Islet of Langerhans (tissue), 1 donor: ENCODE measurements around the gene PHC3.
"Not testable (repeated sequence)": the region's sequence is repeated elsewhere in the genome, so short reads cannot be mapped to it uniquely, and the experiment has no call there.

Experiments used
- FAIRE-seq: peaks from one replicate; lab custom pipeline; 2011; peaks lifted over from hg19 to GRCh38; lab: Jason Lieb, UNC

Gene PHC3

DNA sequence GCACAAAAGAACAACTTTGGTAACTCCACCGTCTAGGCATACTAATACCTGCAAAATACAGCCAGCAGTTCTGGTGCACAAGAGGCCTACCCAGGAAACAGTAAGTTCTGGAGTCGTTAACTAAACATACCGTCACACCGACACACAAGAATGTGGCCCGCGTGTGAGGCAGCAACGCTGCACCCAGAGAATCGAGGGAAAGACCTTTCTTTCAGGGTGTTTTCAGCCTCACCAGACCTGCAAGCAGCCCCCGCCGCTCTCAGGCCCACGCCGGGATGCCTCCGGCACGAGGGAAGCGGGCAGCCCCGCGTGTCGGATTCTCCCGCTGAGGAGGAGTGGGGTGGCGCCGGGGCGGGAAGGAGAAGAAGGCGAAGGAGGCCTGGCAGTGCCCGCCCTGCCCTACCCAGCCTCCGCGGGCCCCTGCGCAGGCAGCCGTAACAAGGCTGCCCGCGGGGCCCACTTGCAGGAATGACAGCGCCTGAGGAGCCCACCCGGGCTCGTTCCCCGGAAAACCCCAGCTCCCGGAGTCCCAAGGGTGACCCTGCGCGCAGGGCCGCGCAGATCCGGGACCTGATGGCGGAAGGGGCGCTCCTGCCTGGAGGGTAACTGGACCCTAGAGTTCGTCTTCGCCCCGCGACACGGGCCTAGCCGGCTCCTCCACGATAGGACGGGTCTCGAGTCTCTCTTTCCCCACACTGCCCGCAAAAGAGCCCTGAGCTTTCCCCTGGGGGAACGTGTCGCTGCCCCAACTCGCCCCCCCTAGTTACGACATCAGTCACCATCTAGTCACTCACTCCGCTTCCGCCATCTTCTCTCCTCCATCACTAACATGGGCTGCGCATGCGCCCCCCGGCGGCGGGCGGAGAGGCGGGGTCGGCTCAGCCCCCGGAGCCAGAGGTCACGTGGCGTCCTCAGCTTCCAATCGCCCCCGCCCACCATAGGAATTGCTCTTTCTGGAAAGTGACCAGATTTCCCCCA is at the start of gene PHC3:
TSS of gene PHC3 (minus strand) at position 826 of the 978 bp plus-strand sequence. CDS start at position 808, 18 bp downstream.
- FAIRE-seq: no peak

GRCh38 chr3:170228093-170228766 is 46.7 kb upstream of the PHC3 start:
- no peak for FAIRE-seq

DNA sequence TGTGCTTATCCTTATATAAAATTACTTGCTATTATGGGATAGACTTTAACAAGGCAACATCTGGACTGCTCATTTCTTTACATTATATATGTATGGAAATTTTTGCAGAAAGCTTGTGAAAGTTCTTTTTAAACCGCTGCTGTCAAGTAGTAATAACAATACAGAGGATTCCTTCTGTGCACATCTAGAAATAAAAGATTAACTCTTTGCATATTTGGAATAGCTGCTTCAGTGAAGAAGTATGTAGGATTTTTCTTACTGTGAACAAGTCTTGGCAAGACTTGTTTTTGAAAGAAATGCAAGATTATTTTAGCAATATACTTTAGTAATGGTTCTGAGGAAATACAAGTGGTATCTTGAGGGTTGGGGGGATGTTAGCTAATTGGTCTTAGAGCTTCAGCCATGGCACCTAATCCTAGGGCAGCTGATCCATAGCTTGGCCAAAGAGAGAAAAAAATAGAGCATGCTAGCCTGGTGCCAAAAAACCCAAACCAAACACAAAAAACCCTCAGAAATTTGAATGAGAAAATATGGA is 45.0 kb upstream of the PHC3 start:
- FAIRE-seq: no peak

GRCh38 chr3:170225166-170225565 is 43.6 kb upstream of the PHC3 start:
- no peak for FAIRE-seq

GRCh38 chr3:170222647-170223541 is 41.4 kb upstream of the PHC3 start:
- peak; percentile 58 for FAIRE-seq

- FAIRE-seq: peak; percentile 90
These were observed 40.6 kb upstream of the PHC3 start, which contains the start of gene PRKCI for GRCh38 chr3:170221924-170222646. PRKCI (plus strand) TSS chr3:170222424; CDS start chr3:170222670, 246 bp downstream.

GRCh38 chr3:170220871-170221270 is 39.3 kb upstream of the PHC3 start:
- no peak for FAIRE-seq

GRCh38 chr3:170219850-170220249 is 38.3 kb upstream of the PHC3 start:
- FAIRE-seq: no peak

- FAIRE-seq: no peak
These were observed 30.1 kb upstream of the PHC3 start for GRCh38 chr3:170211668-170212067.

DNA sequence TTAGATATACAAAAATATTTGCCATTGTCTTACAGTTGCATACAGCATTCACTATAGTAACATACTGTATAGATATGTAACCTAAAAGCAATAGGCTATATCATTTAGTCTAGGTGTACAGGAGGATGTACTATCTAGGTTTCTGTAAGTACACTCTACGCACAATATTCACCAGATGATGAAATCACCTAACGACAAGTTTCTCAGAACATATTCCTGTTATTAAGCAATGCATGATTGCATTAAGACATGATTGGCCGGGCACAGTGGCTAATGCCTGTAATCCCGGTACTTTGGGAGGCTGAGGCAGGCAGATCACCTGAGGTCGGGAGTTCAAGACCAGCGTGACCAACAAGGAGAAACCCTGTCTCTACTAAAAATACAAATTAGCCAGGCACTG is 26.2 kb upstream of the PHC3 start:
- no peak for FAIRE-seq

- FAIRE-seq: not testable (repeated sequence)
These were observed 24.7 kb upstream of the PHC3 start for GRCh38 chr3:170206164-170206762.

GRCh38 chr3:170205302-170205701 is 23.8 kb upstream of the PHC3 start:
- no peak for FAIRE-seq

DNA sequence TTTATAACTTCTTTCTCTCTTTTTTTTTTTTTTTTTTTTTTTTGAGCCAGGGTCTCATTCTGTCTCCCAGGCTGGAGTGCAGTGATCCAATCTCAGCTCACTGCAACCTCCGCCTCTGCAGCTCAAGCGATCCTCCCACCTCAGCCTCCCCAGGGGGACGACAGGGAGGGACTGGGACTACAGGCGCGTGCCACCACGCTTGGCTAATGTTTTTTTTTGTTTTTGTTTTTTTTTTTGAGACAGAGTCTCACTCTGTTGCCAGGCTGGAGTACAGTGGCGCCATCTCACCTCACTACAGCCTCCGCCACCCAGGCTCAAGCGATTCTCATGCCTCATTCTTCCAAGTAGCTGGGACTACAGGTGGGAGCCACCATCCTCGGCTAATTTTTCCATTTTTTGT is 23.0 kb upstream of the PHC3 start:
- FAIRE-seq: no peak

GRCh38 chr3:170204023-170204472 is 22.5 kb upstream of the PHC3 start:
- FAIRE-seq: no peak

DNA sequence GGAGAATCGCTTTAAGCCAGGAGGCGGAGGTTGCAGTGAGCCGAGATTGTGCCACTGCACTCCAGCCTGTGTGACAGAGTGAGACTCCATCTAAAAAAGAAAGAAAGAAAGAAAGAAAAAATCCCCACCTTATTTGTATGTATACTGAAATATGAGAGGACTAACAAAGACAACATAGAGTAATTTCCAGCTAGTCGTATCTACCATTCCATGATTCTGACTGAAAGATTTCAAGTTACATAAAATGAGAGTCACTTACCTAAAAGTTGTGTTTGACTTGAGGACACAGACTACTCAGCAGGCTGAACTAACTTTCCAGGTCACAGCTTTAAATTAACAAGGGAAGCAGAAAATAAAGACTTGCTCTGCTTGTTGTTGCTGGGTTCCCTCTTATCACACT is 21.9 kb upstream of the PHC3 start:
- FAIRE-seq: no peak

DNA sequence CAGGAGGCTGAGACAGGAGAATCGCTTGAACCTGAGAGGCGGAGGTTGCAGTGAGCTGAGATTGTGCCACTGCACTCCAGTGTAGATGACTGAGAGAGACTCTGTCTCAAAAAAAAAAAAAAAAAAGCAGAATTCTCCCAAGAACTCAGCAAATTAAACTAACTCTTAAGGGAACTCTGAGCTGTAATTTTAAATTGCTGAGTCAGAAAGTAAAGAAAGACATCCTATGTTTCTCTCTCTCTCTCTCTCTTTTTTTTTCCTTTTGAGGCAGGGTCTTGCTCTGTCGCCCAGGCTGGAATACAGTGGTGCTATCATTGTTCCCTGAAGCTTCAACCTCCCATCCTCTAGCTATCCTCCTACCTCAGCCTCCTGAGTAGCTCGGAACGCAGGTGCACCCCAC is 20.0 kb upstream of the PHC3 start:
- no peak for FAIRE-seq

GRCh38 chr3:170200987-170201386 is 19.5 kb upstream of the PHC3 start:
- no peak for FAIRE-seq

DNA sequence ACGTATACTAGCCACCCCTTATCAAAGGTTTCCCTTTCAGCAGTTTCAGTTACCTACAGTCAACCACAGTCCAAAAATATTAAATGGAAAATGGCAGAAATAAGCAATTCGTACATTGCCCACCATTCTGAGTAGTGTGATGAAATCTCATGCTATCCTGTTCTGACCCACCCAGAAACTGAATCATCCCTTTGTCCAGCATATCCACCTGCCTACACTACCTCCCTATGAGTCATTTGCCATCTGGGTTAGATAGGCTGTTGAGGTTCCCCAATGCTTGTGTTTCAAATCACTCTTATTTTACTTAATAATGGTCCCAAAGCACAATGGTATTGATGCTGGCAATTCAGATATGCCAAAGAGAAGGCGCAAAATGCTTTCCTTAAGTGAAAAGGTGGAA is 15.3 kb upstream of the PHC3 start:
- no peak for FAIRE-seq

DNA sequence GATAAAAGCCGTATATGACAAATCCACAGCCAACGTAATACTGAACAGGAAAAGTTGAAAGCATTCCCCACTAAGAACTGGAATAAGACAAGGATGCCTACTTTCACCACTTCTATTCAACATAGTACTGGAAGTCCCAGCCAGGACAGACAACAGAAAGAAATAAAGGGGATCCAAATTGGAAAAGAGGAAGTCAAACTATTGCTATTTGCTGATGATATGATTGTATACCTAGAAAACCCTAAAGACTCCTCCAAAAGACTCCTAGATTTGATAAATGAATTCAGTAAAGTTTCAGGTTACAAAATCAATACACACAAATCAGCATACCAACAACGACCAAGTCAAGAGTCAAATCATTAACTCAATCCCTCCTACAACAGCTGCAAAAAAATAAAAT is 14.2 kb upstream of the PHC3 start:
- FAIRE-seq: not testable (repeated sequence)

GRCh38 chr3:170189398-170190256 is 8.1 kb upstream of the PHC3 start:
- FAIRE-seq: no peak
